Measurements from ENCODE around the gene SPINK7.
"Not testable (repeated sequence)": the region's sequence is repeated elsewhere in the genome, so short reads cannot be mapped to it uniquely, and the experiment has no call there.

SPINK7 gene

DNA sequence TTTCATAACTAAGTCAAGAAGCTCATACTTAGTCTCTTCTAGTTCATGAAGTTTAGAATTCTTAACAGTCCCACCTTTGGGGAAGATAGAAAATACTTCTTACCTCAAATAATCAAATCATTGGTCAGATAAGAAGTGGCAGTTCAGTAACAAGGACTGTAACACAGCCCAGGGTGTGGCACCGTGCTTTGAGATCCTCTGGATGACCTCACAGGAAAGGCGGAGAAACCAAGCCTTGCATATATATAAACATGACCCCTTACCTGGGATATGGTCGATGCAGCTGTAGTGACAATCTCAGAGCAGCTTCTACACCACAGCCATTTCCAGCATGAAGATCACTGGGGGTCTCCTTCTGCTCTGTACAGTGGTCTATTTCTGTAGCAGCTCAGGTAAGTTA lies at the start of gene SPINK7:
Gene SPINK7, plus strand, starts transcription at position 271 of the 400 bp plus-strand sequence. Its CDS starts 61 bp downstream, at position 332.
- DNase-seq (ENCODE audit: low read depth): no peak

DNA sequence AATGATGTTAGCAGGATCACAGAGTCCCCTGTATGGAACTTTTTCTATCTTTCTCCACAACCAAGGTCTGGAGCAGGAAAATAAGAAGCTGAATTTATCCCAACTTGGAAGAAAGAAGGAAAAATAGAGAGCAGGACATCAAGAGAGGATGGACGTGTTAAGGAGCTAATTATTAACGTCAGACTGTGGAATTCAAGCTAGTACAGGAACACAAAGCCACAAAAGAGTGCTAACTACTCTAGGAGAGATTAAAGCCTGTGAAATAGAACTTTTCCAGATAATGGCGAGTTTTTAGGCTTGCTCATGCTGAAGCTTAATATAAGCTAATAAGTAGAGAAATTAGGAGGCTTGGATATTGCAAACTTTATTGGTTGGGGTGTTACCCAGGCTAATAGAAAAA lies 44.3 kb upstream of the SPINK7 start:
- no peak for DNase-seq (ENCODE audit: low read depth)

DNA sequence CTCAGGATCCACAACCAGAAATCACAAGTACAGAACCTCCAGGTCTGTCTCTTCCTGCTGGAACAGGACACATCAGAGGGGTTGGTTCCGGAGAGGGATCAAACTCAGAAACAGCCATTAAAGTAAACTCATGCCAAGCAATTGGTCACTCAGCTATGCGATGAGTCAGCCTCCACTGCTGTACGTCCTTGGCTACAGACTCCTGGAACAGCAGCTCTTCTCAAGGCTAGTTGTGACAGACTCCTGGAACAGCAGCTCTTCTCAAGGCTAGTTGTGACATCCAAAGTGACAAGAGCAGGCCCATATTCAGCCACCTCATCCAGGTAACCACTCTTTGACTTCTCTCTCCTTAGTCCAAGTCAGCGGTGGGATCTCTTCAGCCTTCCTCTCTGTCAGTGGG lies 43.7 kb upstream of the SPINK7 start, which contains the start of gene SPINK13:
Gene SPINK13, plus strand, starts transcription at position 229 of the 400 bp plus-strand sequence. CDS start 1,279 bp downstream, outside the sequence.
- DNase-seq (ENCODE audit: low read depth): peak; percentile 58

DNA sequence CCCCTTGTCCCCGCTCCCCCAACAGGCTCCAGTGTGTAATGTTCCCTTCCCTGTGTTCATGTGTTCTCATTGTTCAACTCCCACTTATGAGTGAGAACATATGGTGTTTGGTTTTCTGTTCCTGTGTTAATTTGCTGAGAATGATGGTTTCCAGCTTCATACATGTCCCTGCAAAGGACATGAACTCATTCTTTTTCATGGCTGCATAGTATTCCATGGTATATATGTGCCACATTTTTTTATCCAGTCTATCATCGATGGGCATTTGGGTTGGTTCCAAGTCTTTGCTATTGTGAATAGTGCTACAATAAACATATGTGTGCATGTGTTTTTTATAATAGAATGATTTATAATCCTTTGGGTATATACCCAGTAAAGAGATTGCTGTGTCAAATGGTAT lies 37.1 kb upstream of the SPINK7 start:
- not testable (repeated sequence) for DNase-seq (ENCODE audit: low read depth)

DNA sequence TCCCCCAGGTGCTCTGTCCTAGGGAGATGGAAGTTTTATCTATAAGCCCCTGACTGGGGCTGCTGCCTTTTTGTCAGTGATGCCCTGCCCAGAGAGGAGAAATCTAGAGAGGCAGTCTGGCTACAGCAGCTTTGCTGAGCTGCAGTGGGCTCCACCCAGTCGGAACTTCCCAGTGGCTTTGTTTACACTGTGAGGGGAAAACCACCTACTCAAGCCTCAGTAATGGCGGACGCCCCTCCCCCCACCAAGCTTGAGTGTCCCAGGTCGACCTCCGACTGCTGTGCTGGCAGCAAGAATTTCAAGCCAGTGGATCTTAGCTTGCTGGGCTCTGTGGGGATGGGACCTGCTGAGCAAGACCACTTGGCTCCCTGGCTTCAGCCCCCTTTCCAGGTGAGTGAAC lies 31.3 kb upstream of the SPINK7 start:
- DNase-seq (ENCODE audit: low read depth): not testable (repeated sequence)

DNA sequence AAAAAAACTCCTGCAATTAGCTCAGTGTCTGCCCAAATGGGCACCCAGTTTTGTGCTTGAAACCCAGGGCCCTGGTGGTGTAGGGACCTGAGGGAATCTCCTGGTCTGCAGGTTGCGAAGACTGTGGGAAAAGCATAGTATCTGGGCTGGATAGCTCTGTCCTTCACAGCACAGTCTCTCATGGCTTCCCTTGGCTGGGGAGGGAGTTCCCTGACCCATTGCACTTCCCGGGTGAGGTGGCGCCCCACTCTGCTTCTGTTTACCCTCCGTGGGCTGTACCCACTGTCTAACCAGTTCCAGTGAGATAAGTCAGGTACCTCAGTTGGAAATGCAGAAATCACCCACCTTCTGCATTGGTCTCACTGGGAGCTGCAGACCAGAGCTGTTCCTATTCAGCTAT lies 30.9 kb upstream of the SPINK7 start:
- DNase-seq (ENCODE audit: low read depth): not testable (repeated sequence)

DNA sequence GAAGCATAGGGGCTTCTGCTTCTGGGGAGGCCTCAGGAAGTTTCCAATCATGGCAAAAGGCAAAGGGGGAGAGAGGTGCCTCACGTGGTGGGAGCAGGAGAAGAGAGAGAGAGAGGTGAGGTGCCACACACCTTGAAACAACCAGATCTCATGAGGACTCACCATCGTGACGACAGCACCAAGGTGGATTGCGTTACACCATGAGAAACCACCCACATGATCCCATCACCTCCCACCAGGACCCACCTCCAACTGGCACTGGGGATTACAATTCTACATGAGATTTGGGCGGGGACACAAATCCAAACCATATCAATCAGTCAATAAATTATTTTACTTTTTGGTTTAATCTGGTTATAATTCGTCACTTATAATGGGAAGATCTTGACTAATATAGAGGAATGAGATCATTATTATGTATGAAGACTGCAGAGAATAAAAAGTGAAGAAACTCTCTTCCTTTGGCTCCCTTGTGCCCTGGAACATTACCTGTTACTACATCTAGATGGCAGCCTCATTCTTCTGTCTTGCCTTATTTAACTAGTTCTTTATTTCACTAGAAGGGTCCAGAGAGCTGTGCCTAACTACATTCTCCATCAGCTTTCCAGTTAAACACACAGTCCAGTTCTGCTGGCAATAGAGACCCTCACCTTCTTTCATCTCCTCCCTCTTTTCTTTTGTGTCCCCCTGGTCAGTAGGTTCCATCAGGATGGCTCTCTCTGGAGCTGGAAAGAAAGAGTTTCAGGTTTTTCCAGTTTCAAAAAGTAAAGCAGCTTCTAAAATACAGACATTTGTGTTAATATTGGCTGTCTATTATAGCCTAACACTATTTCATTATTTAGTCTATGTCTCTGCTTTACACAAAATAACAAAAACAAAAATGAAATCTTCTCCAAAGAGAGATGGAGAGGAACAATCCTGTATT lies 21.7 kb upstream of the SPINK7 start:
- DNase-seq (ENCODE audit: low read depth): no peak

DNA sequence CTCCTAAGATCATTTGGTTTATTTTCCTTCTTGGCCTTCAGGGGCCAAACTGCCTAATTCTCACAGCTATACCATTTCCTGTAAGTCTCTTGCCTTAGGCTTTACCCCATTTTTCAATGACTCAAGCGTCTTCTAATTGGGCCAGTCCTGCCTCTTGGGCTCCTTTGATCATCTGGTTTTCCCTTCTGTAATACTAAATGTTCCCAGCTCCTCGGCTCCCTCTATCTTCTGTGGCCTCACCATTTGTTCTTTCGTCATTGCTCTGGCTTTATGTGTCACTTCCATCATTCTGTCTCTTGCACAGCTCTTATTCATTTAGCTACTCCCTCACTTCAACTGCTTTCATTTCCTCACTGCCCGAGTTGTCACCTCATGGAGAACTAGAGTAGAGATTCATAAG lies 14.5 kb upstream of the SPINK7 start:
- no peak for DNase-seq (ENCODE audit: low read depth)

DNA sequence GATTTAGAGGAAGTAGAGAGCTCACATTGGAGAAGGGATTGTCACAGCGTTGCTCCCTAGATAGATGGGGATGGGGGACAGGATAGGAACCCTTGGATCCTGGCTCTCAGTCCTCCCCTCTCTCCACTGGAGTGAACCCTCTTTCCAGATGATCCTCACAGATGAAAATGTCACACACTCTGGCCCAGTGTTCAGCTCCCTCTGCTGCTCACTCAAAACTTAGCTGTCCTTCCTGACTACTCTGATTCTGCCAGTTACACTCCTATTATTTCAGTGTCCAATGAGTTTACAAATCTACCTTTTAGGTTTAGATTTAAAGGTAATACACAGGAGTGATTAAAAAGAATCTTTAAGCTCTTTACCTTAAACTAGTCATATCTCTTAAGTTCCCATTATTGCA lies 5.8 kb upstream of the SPINK7 start:
- DNase-seq (ENCODE audit: low read depth): no peak

DNA sequence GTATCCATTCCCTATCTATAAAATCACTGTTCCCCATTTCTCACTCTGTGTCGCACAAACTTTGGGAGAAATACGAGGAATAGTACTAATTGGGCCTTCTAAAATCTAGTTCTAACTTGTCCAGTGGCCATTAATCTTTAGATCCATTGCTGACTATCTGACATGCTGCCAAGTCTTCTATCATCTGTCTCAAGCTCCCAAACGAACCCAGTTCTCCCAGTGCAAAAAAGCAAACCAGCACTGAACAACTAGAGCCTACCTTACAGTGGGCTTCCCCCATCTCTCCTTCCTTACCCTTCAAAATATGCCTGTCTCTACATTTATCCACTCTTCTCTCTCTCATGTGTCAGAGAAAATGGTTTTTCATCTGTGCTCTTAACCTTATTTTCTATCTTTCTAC lies 3.2 kb upstream of the SPINK7 start:
- no peak for DNase-seq (ENCODE audit: low read depth)

DNA sequence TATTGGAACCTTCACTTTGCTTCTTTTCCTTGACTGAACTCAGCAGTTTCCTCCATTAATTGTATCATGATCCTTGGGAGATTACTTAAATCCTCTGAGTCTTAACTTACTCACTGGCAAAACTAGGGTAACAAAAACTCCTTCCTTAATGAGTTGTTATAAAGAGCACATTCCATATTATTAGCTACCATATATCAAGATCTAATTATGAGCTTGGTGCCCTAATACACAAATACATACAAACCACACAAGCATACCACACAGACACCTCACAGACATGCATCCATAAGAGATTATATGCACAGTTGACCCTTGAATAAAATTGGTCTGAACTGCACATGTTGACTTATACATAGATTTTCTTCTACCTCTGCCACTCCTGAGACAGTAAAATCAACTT lies 2.5 kb upstream of the SPINK7 start:
- DNase-seq (ENCODE audit: low read depth): no peak

DNA sequence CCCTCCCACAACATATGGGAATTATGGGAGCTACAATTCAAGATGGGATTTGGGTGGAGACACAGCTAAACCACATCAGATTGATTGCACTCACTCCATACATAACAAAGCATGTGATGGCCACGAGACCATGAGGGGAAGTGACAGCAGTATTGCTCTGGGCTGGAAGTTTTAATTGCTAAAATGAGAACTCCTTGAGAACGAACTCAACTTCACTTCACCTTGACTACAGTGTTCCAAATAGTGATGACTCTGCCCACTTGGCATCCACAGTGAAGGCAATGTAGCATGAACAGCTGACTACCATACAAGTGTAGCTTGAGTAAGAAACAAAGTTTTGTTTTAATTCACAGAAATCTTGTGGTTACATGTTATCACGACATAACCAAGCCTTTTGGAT lies 739 bp upstream of the SPINK7 start:
- DNase-seq (ENCODE audit: low read depth): no peak

DNA sequence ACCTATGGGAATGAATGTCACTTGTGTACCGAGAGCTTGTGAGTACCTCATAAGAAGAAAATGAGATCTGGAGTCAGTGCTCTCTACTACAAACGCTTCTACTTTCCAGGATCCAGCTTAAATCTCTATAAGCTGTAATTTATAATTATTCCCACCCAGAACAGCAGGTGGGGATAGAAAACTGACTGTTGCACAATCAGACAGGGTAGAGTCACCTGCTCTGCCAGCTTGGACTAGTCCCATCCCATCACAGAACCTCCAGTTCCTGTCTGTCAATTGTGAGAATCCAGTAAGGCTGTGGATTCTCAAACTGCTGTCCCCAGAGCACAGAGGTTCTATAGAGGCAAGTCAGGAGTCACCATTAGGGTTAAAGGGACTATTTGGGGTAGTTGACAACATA lies 2.0 kb downstream of the SPINK7 start:
- DNase-seq (ENCODE audit: low read depth): no peak

DNA sequence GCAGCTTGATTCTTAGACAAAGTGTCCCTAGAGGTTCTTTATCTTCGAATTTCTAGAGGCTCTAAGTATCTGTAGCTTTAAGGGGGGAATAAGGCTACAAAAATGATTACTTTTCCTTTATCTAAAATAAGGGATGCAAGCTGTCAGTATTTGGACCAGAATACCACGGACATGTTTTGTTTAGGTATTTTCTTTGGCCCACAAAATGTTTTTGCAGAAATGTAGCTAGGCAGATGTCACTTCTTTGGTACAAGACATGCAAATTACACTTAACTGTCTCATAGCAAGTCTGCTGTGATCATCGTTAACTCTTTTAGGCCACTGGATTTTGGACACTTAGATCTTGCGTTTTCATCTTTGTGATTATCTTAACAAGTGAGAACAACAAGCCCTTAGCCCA lies 2.5 kb downstream of the SPINK7 start:
- no peak for DNase-seq (ENCODE audit: low read depth)

DNA sequence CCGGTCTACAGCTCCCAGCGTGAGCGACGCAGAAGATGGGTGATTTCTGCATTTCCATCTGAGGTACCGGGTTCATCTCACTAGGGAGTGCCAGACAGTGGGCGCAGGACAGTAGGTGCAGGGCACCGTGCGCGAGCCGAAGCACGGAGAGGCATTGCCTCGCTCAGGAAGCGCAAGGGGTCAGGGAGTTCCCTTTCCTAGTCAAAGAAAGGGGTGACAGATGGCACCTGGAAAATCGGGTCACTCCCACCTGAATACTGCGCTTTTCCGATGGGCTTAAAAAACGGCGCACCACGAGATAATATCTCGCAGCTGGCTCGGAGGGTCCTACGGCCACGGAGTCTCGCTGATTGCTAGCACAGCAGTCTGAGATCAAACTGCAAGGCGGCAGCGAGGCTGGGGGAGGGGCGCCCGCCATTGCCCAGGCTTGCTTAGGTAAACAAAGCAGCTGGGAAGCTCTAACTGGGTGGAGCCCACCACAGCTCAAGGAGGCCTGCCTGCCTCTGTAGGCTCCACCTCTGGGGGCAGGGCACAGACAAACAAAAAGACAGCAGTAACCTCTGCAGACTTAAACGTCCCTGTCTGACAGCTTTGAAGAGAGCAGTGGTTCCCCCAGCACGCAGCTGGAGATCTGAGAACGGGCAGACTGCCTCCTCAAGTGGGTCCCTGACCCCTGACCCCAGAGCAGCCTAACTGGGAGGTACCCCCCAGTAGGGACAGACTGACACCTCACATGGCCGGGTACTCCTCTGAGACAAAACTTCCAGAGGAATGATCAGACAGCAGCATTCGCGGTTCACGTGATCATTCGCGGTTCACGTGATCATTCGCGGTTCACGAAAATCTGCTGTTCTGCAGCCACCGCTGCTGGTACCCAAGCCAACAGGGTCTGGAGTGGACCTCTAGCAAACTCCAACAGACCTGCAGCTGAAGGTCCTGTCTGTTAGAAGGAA lies 8.1 kb downstream of the SPINK7 start:
- DNase-seq (ENCODE audit: low read depth): not testable (repeated sequence)

DNA sequence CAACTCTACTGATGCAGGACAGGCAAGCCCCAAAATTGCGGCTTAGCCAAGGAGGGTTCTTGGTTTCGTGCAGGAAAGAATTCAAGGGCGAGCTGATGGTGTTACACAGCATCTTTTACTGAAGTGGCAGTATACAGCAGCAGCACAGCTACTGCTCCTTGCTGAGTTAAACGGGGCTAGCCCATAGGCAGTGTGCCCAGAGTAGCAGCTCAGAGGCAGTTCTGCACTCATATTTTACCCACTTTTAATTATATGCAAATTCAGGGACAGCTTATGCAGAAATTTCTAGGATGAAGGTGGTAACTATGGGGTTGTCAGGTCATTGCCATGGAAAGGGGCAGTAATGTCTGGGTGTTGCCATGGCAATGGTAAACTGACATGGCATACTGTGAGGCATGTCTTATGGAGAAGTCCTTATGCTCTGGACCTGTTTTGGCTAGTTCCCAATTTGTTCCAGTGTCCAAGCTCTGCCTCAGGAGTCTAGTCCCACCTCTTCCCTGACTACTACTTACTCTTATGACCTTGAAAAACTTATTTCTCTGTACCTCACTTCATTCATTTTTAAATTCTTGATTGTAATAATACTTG lies 21.1 kb downstream of the SPINK7 start:
- no peak for DNase-seq (ENCODE audit: low read depth)

DNA sequence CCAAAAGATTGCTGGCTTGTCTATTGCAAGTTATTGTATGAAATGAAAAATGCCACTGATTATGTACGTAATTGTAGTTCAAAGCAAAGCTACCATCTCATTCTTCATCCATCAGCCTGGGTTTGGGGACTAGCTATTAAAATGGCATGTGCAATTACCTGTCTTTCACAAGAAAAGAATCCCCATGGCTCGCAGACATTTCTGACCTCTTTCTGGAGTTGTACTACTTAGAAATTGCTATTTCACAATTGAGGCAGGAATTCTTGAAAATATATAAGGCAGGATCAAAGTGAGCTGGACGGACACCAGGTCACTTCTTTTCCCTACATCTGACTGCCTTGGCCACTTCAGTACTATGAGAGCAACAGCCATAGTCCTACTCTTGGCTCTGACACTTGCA lies 23.0 kb downstream of the SPINK7 start, which contains the start of gene SPINK9:
Gene SPINK9, plus strand, starts transcription at position 301 of the 400 bp plus-strand sequence. Its CDS starts 55 bp downstream, at position 356.
- DNase-seq (ENCODE audit: low read depth): no peak

DNA sequence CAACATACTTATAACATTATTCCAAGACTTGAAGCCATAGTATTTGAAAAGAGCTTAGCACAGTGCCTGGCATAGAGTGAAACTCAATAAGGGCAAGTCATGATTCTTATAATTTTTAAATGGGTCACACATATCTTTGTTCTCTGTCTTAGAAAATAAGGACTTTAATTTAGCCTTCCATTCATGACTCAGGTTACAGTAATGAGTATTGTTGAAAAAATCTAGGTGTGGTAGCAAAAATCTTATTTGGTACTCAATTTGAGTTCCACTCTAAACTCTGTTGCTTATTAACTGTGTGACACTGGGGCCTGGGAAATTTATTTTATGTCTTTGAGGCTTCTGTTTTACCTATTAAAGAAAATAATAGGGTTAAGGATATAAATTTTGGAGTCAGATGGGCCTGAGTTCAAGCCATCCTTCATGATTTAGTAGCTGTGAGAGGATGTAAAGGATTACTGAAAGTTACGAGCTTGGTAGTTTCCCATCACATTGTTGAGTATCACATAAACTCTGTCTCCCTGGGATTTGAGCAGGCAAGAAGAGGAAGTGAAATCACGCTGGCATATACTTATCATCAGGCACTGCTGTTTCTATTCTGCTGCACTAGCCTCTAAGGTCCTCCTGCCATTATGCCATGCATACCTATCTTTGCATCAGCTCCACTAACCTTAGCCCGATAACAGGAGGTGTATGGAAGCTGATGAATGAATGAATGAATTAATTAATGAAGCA lies 24.6 kb downstream of the SPINK7 start:
- no peak for DNase-seq (ENCODE audit: low read depth)

DNA sequence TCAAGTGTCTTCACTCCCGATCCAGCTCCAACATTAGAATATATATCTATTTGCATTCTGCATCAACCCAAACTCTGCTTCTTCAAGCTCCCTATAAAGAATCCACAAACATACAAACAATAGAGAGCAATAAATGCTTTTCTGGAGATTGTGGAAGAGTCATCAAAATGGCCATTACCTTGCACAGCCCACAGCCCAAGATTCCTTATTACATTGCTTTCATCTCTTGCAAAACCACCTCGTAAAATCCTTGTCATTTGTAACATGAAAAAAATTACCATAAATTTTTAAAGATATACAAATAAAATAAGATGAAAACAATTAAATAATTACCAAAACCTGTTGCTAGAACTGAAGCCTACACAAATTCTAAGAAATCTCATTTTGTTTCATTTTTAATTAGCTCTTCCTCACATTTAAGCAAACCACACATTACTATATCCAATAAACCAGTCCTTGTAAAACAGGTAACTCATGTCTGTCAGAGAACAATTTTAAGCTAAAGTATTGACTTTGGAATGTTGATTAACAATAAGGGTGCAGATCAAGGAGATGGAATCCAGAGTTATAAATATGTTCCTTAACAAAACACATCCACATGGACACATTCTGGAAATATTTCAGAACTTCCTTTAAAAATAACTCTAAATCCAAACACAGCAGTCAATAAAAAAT lies 30.3 kb downstream of the SPINK7 start:
- DNase-seq (ENCODE audit: low read depth): no peak

DNA sequence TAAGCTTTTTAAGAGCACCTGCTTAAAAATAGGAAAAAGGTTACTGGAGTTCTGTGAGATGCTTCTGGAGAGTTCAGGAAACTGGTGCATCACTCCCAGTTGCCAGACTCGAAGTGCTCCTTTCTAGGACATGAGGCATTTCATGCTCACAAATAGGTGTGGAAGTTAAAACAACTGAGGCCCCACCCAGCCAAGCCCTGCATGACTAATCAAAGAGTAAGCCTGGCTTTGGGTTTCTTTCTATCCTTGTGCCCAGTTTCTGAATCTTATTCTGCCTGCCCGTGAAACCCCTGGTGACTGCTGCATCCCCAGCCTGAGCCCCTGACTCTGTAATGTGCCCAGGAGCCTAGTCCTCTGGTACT lies 30.8 kb downstream of the SPINK7 start:
- no peak for DNase-seq (ENCODE audit: low read depth)
